Neural progenitor cell (in vitro differentiated cells): ENCODE results near the gene OGFOD1. TPM values are rescaled to one million over a fixed set of nuclear protein-coding genes. Genes with fewer than 3 reads are reported as not detected.

Experiments
- DNase-seq: peaks from one replicate; pipeline ENCODE4 v3.0.0-alpha.2; 2016; ENCODE audit warnings: low spot score
- H2AFZ ChIP-seq: fragments of 200-600 bp; sonication (generic); replicated peaks from 2 replicates; pipeline ENCODE4 v1.6.1; 2016; ENCODE audit warnings: antibody characterized with exemption
- H3F3A ChIP-seq: fragments of 200-600 bp; sonication (generic); 2 replicates; pipeline ENCODE4 v1.6.1; 2016; ENCODE audit warnings: antibody characterized with exemption, low read depth
- H3K27ac ChIP-seq: fragments of 200-600 bp; sonication (generic); 2 replicates; pipeline ENCODE4 v1.5.1; 2016; ENCODE audit warnings: mild to moderate bottlenecking
- H3K27me3 ChIP-seq: fragments of 200-600 bp; sonication (generic); 2 replicates; pipeline ENCODE4 v1.6.1; 2016; ENCODE audit warnings: mild to moderate bottlenecking, moderate library complexity
- H3K36me3 ChIP-seq: fragments of 200-600 bp; sonication (generic); 2 replicates; pipeline ENCODE4 v1.5.1; 2016
- H3K4me1 ChIP-seq: fragments of 200-600 bp; sonication (generic); 2 replicates; pipeline ENCODE4 v1.6.1; 2016; ENCODE audit warnings: mixed run types
- H3K4me2 ChIP-seq: fragments of 200-600 bp; sonication (generic); 2 replicates; pipeline ENCODE4 v1.6.1; 2016
- H3K4me3 ChIP-seq: fragments of 200-600 bp; sonication (generic); 2 replicates; pipeline ENCODE4 v1.5.1; 2016
- H3K79me2 ChIP-seq: fragments of 200-600 bp; sonication (generic); 2 replicates; pipeline ENCODE4 v1.6.1; 2016; ENCODE audit warnings: low read depth
- H3K9ac ChIP-seq: fragments of 200-600 bp; sonication (generic); 2 replicates; pipeline ENCODE4 v1.6.1; 2016
- H3K9me3 ChIP-seq: fragments of 200-600 bp; sonication (generic); 2 replicates; pipeline ENCODE4 v1.5.1; 2016; ENCODE audit warnings: low read depth
- H4K20me1 ChIP-seq: fragments of 200-600 bp; sonication (generic); 2 replicates; pipeline ENCODE4 v1.6.1; 2016; ENCODE audit warnings: low read depth
- H3K27ac Mint-ChIP-seq: 3 replicates; pipeline ENCODE4 v1.8.0; 2021; ENCODE audit warnings: mixed read lengths
- H3K27me3 Mint-ChIP-seq: 2 replicates; pipeline ENCODE4 v1.8.0; 2022; ENCODE audit warnings: low read depth, mild to moderate bottlenecking, inconsistent platforms, moderate library complexity, mixed read lengths; ENCODE audit not compliant: insufficient read depth
- H3K36me3 Mint-ChIP-seq: 3 replicates; pipeline ENCODE4 v1.8.0; 2021; ENCODE audit warnings: mixed read lengths
- H3K4me1 Mint-ChIP-seq: 3 replicates; pipeline ENCODE4 v1.8.0; 2021; ENCODE audit warnings: mixed read lengths
- H3K4me3 Mint-ChIP-seq: 3 replicates; pipeline ENCODE4 v1.8.0; 2021; ENCODE audit warnings: mild to moderate bottlenecking, moderate library complexity, mixed read lengths
- H3K9me3 Mint-ChIP-seq: 3 replicates; pipeline ENCODE4 v1.8.0; 2020; ENCODE audit warnings: mixed read lengths
- EZH2 ChIP-seq: fragments of 200-600 bp; sonication (generic); IDR thresholded peaks from 2 replicates; pipeline ENCODE4 v1.6.1; 2017; ENCODE audit warnings: antibody characterized with exemption, mild to moderate bottlenecking, moderate library complexity
- EZH2phosphoT487 ChIP-seq: fragments of 200-600 bp; sonication (generic); IDR thresholded peaks from 2 replicates; pipeline ENCODE4 v1.6.1; 2017; ENCODE audit warnings: antibody characterized with exemption
- total RNA-seq: library from RNA; depleted of rRNA; stranded (reverse); fragments of >200 nt; gene quantifications from 2 replicates; pipeline ENCODE4 v1.2.3, GENCODE V29; 2015; ENCODE audit warnings: low replicate concordance
- TF ChIP-seq, protein P1 (sequence below): fragments of 200-600 bp; sonication (generic); IDR thresholded peaks from 2 replicates; pipeline ENCODE4 v1.5.1; 2017; ENCODE audit warnings: antibody characterized with exemption, mild to moderate bottlenecking

Gene OGFOD1
- total RNA-seq, 1 donor from 2014 or later = 73.4 TPM

- Histone ChIP-seq H3K36me3 (no peaks in the 10 kb centered on the region), H3K27ac (no peak overlapping the region), H3K79me2 (peaks cover 66% of the 10 kb centered on the region), H4K20me1 (peaks cover 33% of the 10 kb centered on the region), H3K9me3 (no peaks in the 10 kb centered on the region), H3K4me3 (no peak overlapping the region), H3K4me2 (no peak overlapping the region), H3F3A (peaks cover 9% of the 10 kb centered on the region), H2AFZ (no peak overlapping the region), H3K9ac (no peak overlapping the region), H3K27me3 (no peaks in the 10 kb centered on the region), H3K4me1 (peaks cover 8% of the 10 kb centered on the region)
- H3K36me3 Mint-ChIP-seq = peaks cover 8% of the 10 kb centered on the region
- H3K4me3 Mint-ChIP-seq = no peak overlapping the region
- no peak for DNase-seq
- H3K27ac Mint-ChIP-seq = no peak overlapping the region
- H3K9me3 Mint-ChIP-seq = no peaks in the 10 kb centered on the region
- peaks cover 16% of the 10 kb centered on the region for H3K4me1 Mint-ChIP-seq
- H3K27me3 Mint-ChIP-seq = peaks cover 2% of the 10 kb centered on the region
- TF ChIP-seq EZH2phosphoT487 = no peak
- TF ChIP-seq, protein P1, sequence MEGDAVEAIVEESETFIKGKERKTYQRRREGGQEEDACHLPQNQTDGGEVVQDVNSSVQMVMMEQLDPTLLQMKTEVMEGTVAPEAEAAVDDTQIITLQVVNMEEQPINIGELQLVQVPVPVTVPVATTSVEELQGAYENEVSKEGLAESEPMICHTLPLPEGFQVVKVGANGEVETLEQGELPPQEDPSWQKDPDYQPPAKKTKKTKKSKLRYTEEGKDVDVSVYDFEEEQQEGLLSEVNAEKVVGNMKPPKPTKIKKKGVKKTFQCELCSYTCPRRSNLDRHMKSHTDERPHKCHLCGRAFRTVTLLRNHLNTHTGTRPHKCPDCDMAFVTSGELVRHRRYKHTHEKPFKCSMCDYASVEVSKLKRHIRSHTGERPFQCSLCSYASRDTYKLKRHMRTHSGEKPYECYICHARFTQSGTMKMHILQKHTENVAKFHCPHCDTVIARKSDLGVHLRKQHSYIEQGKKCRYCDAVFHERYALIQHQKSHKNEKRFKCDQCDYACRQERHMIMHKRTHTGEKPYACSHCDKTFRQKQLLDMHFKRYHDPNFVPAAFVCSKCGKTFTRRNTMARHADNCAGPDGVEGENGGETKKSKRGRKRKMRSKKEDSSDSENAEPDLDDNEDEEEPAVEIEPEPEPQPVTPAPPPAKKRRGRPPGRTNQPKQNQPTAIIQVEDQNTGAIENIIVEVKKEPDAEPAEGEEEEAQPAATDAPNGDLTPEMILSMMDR = no peak
- TF ChIP-seq EZH2 = no peak
These were observed 34.2 kb upstream of the OGFOD1 start for GRCh38 chr16:56417138-56417537.

DNA sequence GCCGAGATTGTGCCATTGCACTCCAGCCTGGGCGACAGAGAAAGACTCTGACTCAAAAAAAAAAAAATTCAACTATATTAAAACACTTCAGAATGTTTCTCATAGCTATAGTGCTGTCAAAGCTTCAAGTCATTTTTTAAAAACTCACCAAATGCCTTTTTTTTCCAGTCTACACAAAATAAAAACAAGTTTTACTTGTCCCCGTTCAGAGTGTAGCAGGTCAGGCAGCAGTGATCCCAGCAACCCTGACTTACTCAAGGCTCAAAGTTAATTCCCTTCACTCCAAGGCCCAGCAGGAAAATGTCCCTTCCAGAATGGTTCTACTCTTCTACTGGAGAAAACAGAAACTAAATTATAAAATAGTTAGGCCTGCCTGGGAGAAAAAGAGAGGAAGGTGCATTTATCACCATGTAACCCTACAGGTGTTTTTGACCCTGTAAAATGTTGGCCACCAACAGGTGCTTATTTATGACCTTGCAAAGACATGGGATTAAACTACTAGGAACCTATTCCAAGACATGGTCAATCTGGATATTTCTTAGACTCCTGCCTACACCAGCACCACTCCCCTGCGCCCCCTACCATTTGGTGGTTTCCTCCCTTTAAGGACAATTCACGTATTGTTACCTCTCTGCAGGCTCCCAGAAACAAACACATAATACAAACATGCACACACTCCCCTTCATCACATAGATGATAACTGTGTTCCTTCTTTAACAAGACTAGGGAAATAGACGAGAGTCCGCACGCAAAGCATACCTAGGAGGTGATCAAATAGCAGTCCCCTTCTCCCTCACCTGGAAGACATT is 31.4 kb upstream of the OGFOD1 start:
- H3K27ac ChIP-seq = no peak overlapping the region
- H3K27me3 Mint-ChIP-seq = peaks cover 5% of the 10 kb centered on the region
- peaks cover 27% of the 10 kb centered on the region for H3K4me1 ChIP-seq
- no peak overlapping the region for H3K9ac ChIP-seq
- H3K4me1 Mint-ChIP-seq = peaks cover 35% of the 10 kb centered on the region
- H4K20me1 ChIP-seq = peaks cover 45% of the 10 kb centered on the region
- H3K36me3 ChIP-seq = no peaks in the 10 kb centered on the region
- H3K4me2 ChIP-seq = no peak overlapping the region
- no peak for DNase-seq
- H2AFZ ChIP-seq = no peak overlapping the region
- H3K4me3 Mint-ChIP-seq = no peak overlapping the region
- no peaks in the 10 kb centered on the region for H3K9me3 ChIP-seq
- no peaks in the 10 kb centered on the region for H3K36me3 Mint-ChIP-seq
- peaks cover 15% of the 10 kb centered on the region for H3K27me3 ChIP-seq
- no peaks in the 10 kb centered on the region for H3K9me3 Mint-ChIP-seq
- no peak overlapping the region for H3K4me3 ChIP-seq
- H3K79me2 ChIP-seq = peaks cover 92% of the 10 kb centered on the region
- H3K27ac Mint-ChIP-seq = no peak overlapping the region
- TF ChIP-seq, protein P1 = no peak
- TF ChIP-seq EZH2 = no peak
- no peak for TF ChIP-seq EZH2phosphoT487
- peaks cover 12% of the 10 kb centered on the region for H3F3A ChIP-seq

GRCh38 chr16:56420613-56421012 is 30.7 kb upstream of the OGFOD1 start:
- Histone ChIP-seq H3K4me2 (no peak overlapping the region), H3K9me3 (no peaks in the 10 kb centered on the region), H2AFZ (no peak overlapping the region), H4K20me1 (peaks cover 40% of the 10 kb centered on the region), H3K36me3 (no peaks in the 10 kb centered on the region), H3K27me3 (peaks cover 15% of the 10 kb centered on the region), H3K79me2 (peaks cover 90% of the 10 kb centered on the region), H3K27ac (no peak overlapping the region), H3K4me1 (peaks cover 21% of the 10 kb centered on the region), H3F3A (peaks cover 9% of the 10 kb centered on the region), H3K4me3 (no peak overlapping the region), H3K9ac (no peak overlapping the region)
- DNase-seq = no peak
- Mint-ChIP-seq H3K4me1 (peaks cover 31% of the 10 kb centered on the region), H3K4me3 (no peak overlapping the region), H3K36me3 (no peaks in the 10 kb centered on the region), H3K27ac (no peak overlapping the region), H3K9me3 (no peaks in the 10 kb centered on the region), H3K27me3 (peaks cover 5% of the 10 kb centered on the region)
- TF ChIP-seq EZH2phosphoT487 = no peak
- TF ChIP-seq, protein P1 = no peak
- no peak for TF ChIP-seq EZH2
